ENCODE results near the gene TTLL11. TPM values are rescaled to one million over a fixed set of nuclear protein-coding genes. Genes with fewer than 3 reads are reported as not detected.
"Not testable (repeated sequence)": the region's sequence is repeated elsewhere in the genome, so short reads cannot be mapped to it uniquely, and the experiment has no call there.

Gene TTLL11
- total and polyA plus RNA-seq, 8 donors: 5.4 to 11.6 (median 9.5) TPM

DNA sequence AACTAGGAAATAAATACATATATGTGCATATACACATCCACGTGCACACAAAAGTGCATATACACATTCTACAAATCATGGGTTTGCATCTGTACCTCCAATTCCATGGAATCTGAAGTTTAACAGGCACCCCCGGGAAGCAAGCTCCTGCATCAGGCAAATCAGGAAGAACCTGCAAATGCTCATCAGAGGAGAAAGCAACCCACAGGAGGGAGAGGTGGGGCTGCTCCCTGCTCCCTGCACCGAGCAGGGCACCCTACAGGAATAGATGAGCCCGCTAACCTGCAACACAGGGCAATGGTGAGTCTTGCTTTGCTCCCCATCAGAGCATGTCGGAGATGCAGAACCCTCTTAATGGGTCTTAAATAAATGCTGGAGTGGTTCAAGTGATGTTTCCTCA is 290.4 kb downstream of the TTLL11 start:
- Histone ChIP-seq H3K9me3 (peaks cover 0 to 9% of the 10 kb centered on the region in 2 donors), H3K4me1 (no peaks in the 10 kb centered on the region), H3K27ac (no peak overlapping the region), H3K27me3 (no peaks in the 10 kb centered on the region), H3K36me3 (no peaks in the 10 kb centered on the region), H3K4me3 (no peak overlapping the region)
- TF ChIP-seq, protein P1, sequence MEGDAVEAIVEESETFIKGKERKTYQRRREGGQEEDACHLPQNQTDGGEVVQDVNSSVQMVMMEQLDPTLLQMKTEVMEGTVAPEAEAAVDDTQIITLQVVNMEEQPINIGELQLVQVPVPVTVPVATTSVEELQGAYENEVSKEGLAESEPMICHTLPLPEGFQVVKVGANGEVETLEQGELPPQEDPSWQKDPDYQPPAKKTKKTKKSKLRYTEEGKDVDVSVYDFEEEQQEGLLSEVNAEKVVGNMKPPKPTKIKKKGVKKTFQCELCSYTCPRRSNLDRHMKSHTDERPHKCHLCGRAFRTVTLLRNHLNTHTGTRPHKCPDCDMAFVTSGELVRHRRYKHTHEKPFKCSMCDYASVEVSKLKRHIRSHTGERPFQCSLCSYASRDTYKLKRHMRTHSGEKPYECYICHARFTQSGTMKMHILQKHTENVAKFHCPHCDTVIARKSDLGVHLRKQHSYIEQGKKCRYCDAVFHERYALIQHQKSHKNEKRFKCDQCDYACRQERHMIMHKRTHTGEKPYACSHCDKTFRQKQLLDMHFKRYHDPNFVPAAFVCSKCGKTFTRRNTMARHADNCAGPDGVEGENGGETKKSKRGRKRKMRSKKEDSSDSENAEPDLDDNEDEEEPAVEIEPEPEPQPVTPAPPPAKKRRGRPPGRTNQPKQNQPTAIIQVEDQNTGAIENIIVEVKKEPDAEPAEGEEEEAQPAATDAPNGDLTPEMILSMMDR (IDR thresholded peaks at IDR 0.05): no peak
- no peak for ATAC-seq
- intact Hi-C loops (cut with DNase I): no loop called here
- DNase-seq: no peak

GRCh38 chr9:121801579-121801978 is 291.5 kb downstream of the TTLL11 start:
- intact Hi-C loops (cut with DNase I): no loop called here
- Histone ChIP-seq H3K27me3 (no peaks in the 10 kb centered on the region), H3K4me3 (no peak overlapping the region), H3K27ac (no peak overlapping the region), H3K4me1 (no peaks in the 10 kb centered on the region), H3K36me3 (no peaks in the 10 kb centered on the region), H3K9me3 (peaks cover 0 to 9% of the 10 kb centered on the region in 2 donors)
- DNase-seq: no peak
- no peak for ATAC-seq
- TF ChIP-seq, protein P1 (IDR thresholded peaks at IDR 0.05): no peak

DNA sequence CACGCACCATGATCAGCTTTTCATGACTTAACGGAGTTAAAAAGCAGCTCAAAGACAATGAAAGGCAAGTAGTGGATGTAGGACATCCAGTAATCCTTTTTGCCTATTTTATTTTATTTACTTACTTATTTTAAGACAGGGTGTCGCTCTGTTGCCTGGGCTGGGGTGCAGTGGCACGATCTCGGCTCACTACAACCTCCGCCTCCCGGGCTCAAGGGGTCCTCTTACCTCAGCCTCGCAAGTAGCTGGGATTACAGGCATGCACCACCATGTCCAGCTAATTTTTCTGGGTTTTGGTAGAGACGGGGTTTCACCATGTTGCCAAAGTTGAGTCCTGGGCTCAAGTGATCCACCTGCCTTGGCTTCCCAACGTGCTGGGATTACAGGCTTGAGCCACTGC is 292.7 kb downstream of the TTLL11 start:
- no peaks in the 10 kb centered on the region for H3K36me3 ChIP-seq
- intact Hi-C loops (cut with DNase I): no loop called here
- ATAC-seq: no peak
- H3K4me3 ChIP-seq: no peak overlapping the region
- DNase-seq: no peak
- no peak overlapping the region for H3K27ac ChIP-seq
- no peaks in the 10 kb centered on the region for H3K4me1 ChIP-seq
- no peaks in the 10 kb centered on the region for H3K27me3 ChIP-seq
- peaks cover 0 to 9% of the 10 kb centered on the region in 2 donors for H3K9me3 ChIP-seq
- TF ChIP-seq, protein P1 (IDR thresholded peaks at IDR 0.05): no peak

DNA sequence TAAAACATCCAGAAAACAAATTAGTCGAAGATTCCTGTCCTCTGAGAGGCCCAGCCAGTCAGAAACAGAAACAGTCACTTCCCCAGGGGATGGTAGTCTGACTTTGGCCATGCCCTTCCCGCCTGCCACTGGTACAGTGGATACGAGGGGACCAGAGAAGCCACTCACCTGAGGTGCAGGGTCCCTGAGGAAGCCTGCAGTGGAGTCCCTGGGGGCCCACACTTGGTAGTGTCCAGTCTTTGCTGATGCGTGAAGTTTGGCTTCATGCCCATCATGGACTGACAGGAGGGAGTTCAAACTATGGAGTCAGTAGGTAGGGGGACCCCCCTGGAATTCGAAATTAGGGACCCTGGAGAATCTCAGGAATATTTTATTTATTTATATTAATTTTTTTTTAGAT is 294.2 kb downstream of the TTLL11 start:
- H3K27me3 ChIP-seq: no peaks in the 10 kb centered on the region
- intact Hi-C loops (cut with DNase I): no loop called here
- H3K36me3 ChIP-seq: no peaks in the 10 kb centered on the region
- ATAC-seq (no peak), DNase-seq (no peak)
- no peaks in the 10 kb centered on the region for H3K9me3 ChIP-seq
- TF ChIP-seq, protein P1 (IDR thresholded peaks at IDR 0.05): no peak
- no peak overlapping the region for H3K4me3 ChIP-seq
- no peak overlapping the region for H3K27ac ChIP-seq
- no peaks in the 10 kb centered on the region for H3K4me1 ChIP-seq

- no peak for DNase-seq
- ATAC-seq: no peak
- Histone ChIP-seq H3K9me3 (no peaks in the 10 kb centered on the region), H3K36me3 (no peaks in the 10 kb centered on the region), H3K4me1 (no peaks in the 10 kb centered on the region), H3K4me3 (no peak overlapping the region), H3K27me3 (no peaks in the 10 kb centered on the region), H3K27ac (no peak overlapping the region)
- intact Hi-C loops (cut with DNase I): no loop called here
- TF ChIP-seq, protein P1 (IDR thresholded peaks at IDR 0.05): no peak
These were observed 296.0 kb downstream of the TTLL11 start for GRCh38 chr9:121797081-121797480.

GRCh38 chr9:121794334-121794733 is 298.8 kb downstream of the TTLL11 start:
- H3K4me1 ChIP-seq; H3K9me3 ChIP-seq; intact Hi-C loops (cut with DNase I); H3K36me3 ChIP-seq; H3K27me3 ChIP-seq; H3K27ac ChIP-seq; DNase-seq; ATAC-seq; H3K4me3 ChIP-seq: not testable (repeated sequence)

- H3K36me3 ChIP-seq; ATAC-seq; intact Hi-C loops (cut with DNase I); H3K9me3 ChIP-seq; DNase-seq; H3K27ac ChIP-seq; H3K4me3 ChIP-seq; H3K4me1 ChIP-seq; H3K27me3 ChIP-seq: not testable (repeated sequence)
These were observed 300.6 kb downstream of the TTLL11 start for GRCh38 chr9:121792476-121792875.
